Suppressor macrophage treated with lipopolysaccharide for 4 hours (primary cell): ENCODE results near the gene DYNC1I1.

Experiments used
- DNase-seq: peaks from one replicate; pipeline ENCODE4 v3.0.0-alpha.2; 2020

DYNC1I1 gene

DNA sequence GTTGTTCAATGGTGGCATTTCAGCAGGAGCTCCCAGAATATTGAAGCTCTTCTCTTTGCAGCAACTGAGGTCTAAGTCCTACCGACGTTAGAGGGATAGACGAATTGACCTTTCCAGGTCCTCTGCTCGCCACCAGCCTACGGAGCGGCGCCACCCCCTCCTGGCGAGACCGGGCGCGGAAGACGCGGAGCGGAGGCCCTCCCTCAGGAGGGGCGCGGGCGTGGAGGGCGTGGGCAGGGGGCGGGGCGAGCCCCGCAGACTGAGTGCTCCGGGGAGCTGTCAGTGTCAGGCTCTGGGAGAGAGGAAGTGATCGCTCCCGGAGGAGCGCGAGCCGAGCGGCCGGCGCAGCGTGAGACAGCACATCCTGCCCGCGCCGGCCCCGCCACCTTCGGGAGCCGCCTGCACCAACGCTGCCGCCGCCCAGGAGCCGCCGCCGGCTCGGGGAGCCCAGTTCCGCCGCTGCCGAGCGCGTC, at the start of gene DYNC1I1:
TSS of gene DYNC1I1 (plus strand) at position 257 of the 473 bp plus-strand sequence. CDS start 32,176 bp downstream, outside the sequence.
- DNase-seq, result peak; percentile 73

DNA sequence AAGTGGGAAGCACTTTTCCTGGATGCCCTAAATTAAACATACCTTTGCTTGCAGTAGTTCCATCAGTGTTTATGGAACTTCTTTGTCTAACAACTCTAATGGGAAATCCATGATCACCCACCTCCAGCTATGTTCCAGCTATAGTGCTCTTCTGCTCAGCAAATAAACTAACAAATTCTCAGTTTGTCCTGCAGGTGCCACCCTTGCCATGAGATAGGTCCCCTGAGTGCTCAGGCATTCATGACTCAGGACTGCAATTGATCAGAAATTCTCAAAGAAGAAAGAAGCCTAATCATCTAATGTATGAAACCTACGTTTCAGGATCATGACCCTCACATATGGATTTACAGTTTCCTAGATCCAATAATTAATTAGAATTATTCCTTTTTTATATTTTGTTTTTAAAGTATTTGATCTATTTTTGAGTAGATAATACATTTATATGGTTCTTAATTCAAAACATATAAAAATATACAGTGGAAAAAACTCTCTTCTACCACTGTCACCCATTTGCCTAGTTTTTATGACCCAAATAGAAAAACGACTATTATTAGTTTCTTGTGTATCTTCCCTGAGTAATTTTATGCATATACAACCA, 48.7 kb upstream of the DYNC1I1 start:
- DNase-seq, result peak; percentile 28

DNA sequence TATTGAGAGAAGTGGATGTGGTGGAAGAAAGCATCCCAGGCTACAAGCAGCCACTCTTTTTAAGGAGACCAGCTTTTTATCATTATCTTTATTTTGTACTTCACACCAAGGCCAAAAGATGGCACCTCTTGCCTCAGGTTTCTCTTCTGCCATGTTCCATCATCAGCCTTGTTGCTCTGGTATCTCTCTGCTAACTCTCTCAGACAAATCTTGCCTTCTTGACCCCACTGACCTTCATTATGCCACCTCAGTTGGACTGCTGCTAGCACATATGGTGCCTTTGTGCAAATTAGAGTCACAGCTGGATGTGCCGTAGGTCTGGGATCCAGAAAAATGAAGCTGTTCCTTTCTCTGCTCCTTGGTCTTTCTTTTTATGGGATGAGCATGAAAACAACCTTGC, 47.1 kb upstream of the DYNC1I1 start:
- no peak for DNase-seq

DNA sequence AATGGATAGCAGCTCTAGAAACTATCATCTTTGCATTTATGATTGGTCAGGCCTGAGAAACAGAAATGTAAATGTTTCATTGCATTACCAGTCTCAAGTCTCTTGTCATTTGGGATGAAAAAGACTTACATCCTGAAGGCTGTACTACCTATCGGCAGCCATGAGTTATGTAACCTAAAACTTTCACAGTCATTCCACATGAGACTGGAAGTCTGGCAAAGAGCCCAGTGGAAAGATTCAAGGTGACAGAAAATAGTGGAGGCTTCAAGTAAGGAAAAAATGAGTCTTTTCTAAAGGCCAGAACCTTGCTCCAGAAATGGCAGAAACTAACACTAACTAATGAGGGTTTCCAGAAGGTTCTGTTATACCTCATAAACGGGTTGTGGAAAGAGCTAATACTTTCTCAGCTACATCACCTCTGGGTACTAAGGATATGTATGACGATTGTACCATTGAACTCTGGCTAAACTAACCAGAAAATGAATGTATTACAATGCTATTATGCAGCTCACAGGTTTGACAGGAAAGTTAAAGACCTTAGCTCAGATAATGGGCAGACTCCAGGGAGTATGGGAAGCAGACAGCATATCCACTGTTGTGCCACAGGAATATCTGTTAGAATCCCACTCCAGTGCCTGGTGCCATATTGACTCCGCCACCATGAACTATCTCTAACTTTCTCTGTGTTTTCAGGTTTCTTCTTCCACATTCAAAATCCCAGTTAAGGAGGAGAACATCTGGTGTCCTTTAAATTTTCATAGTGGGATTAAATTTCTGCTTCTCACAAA, 41.7 kb upstream of the DYNC1I1 start:
- DNase-seq, result no peak

DNA sequence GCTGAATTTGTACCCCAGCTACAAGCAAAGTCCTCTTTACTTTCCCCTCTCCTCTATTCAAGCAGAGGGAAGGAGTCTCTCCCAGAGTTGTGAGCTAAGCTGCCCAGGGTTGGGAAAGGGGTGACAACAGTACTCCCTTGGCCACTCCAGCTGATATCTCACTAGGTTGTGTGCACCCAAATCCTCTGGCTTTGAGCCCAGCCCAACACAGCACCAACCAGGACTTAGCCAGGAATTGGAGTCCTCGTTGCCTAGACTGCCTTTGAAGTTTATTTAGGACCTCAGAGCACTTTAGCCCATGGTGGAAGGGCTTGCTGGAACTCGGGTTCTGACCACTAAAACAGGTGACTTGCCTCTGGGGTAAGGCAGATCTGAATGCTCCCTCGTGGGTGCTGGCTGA, 35.7 kb upstream of the DYNC1I1 start:
- DNase-seq, result no peak

DNA sequence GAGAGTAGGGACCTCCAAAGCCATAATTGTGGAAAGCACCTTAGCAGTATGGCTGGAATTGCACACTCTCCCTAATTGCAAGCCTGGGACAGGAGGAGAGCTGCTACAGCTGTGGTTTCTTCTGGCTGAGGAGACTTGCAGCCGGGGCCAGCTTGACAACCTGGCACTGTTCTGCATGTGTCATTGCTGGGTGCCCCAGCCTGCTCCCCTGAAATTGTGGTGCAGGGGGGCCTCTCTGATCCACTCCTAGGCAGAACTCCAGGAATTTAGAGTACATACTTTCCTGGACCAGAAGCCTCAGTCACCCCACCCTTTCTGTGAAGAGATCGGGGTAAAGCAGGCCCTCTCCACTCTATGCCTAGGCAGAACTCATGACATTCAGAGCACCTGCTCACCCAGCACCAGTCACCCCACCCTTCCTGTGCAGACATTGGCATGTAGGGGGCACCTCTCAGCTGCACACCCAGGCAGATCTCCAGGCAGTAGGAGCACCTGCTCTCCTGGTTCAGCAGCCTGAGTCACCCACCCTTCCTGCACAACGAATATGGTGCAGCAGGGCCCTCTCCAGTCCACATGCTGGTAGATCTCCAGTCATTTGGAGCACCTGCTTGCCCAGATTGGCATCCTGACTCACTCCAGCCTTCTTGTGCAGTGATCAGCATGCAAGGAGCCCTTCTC, 34.4 kb upstream of the DYNC1I1 start:
- no peak for DNase-seq

DNA sequence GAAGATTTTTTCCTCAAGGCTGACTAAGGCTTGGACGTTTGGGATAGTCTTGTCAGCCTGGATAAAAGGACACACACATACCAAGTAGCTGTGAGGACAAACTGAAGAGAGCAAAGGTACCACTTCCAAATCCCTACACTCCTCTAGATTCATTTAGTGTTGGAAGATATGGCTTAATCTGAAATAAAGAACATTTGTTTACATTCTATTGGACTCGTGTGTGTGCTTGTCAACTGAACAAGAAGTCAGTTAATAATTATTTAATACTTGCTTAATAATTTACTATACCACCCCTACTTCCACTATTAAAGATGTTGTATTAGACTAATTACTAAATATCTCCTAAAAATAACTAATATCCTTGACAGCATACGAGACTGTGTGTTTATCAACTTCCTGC, 23.3 kb upstream of the DYNC1I1 start:
- DNase-seq, result no peak

DNA sequence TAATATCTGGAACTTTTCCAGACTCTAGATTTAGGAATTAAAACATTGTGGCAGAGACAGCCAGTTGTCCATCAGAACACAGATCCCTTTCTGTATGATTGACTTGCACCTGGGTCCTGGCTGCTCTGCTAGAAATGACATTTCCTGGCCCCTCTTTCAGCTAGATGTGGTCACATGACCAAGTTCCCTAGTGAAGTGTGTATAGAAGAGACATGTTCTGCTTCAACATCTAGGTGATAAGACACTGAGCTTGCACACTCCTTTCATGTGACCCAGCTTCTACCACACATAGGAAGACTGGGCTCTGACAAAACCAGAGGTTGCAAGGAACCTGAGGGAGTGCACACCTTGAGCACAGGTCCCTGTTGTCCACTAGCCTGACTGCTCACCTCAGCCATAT, 22.8 kb upstream of the DYNC1I1 start:
- no peak for DNase-seq

DNA sequence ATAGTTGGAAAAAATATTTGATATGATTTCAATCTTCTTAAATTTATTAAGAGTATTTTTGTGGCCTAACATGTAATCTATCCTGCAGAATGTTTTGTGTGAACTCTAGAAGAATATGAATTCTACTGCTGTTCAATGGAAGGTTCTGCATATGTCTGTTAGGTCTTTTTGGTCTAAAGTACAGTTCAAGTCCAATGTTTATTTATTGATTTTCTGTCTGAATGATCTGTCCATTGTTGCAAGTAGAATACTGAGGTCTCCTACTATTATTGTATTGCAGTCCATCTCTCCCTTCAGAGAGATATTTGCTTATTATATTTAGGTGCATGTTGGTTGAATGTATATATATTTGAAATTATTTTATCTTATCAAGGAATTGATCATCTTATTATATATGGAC, 18.9 kb upstream of the DYNC1I1 start:
- DNase-seq, result no peak

DNA sequence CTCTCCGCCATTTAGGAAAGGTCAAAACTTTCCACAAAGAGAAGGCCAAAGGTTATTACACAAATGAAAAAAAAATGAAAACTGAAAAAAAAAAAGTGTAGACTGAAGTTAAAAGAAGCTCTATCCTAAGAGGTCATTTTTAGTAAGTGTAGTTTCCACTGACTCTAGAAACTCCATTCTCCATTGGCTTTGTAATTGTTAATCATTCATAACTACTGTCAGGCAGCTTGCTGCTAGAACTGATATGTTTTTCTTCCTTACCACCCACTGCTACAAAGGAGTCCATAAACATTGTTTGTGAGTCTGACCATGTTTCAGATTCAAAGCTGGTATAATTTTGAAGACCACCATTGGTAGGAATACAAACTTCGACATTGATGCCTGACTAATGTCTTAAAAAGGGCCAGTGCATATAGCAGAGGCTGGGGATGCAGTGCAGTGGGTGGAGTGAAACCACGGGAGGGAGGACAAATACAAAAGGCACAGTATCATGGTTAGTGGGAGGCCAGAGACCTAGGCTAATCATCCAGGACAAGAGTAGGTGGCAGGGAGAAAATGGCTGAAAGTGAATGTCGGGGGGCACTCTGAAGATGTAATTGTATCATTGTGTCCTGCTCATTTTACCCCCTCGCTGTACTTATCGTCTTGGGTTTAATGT, 16.9 kb upstream of the DYNC1I1 start:
- no peak for DNase-seq

DNA sequence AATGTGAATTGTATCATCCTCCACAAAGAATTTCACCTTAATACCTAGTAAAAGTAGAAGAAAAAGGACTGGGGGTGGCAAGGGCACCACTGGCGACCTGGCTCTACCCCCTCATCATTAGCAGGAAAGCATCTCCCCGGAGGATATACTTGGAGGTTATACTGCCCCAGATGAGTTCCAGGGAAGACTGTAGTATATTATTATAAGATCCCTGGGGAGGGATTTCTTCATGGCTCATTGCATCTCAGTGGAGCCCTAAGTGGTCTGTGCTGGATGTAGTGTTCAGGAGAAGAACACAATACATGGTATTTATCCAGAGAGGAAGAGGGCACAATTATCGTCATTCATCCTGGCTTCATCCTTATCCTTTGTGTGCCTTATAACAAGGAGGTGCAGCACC, 14.2 kb upstream of the DYNC1I1 start:
- DNase-seq, result no peak

DNA sequence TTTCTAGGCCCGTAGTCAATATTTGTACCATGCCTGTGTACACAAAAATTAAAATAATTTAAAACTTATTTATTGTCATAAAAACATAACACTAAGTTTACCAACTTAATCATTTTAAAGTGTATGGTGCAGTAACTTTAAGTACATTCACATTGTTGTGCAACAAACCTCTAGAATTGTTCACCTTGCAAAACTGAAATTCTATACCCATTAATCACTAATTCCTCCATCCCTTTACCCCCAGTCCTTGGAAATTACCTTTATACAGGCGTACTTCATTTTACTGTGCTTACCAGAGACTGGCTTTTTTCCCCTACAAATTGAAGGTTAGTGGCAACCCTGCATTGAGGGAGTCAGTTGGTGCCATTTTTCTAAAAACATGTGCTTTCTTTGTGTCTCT, 6.3 kb upstream of the DYNC1I1 start:
- no peak for DNase-seq

DNA sequence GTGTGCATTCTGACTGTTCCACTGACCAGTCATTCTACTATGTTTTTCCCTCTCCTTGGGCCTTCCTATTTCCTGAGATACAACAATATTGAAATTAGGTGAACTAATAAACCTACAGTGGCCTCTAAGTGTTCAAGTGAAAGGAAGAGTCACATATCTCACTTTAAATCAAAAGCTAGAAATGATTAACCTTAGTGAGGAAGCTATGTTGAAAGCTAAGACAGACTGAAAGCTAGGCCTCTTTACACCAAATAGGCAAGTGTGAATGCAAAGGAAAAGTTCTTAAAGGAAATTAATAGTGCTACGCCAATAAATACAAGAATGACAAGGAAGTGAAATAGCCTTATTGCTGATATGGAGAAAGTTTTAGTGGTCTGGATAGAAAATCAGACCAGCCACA, 5.7 kb upstream of the DYNC1I1 start:
- DNase-seq, result no peak

DNA sequence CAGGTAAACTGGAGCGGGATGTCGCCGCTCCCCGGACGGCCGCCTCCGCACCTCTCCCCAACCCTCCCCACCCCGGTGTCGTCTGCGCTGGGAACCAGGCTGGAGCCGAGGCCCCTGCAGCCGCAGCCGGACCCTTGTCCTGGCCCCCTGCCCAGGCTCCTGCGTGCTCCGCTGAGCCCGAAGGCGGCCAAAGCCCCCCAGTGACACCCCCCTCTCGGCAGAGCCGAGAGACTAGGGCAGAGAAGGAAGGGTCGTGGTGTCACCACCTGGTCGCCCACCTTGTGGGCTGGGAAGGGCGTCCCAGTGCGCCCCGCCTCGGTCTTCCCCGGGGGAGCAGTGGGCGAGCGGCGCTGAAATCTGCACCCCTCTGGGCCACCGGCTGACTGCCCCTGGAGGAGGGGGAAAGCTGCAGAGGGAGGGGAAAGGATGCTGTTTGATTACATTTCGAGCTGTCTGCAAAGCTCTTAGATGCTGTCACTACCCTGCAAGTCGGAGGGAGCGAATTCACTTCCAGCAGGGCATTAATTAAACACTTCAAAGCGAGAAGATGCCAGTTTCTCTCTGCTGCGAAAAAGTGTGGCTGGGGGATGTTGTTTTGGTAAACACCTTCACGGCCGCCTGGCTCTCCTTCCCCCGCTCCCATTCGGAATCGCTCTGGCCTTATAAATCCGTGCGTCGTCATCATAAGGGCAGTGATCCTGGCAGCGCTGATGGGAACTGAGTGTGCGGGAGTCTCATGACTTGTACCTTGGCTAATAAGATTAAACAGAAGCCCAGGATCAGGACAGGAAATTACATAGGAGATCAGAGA, 622 bp downstream of the DYNC1I1 start:
- no peak for DNase-seq

DNA sequence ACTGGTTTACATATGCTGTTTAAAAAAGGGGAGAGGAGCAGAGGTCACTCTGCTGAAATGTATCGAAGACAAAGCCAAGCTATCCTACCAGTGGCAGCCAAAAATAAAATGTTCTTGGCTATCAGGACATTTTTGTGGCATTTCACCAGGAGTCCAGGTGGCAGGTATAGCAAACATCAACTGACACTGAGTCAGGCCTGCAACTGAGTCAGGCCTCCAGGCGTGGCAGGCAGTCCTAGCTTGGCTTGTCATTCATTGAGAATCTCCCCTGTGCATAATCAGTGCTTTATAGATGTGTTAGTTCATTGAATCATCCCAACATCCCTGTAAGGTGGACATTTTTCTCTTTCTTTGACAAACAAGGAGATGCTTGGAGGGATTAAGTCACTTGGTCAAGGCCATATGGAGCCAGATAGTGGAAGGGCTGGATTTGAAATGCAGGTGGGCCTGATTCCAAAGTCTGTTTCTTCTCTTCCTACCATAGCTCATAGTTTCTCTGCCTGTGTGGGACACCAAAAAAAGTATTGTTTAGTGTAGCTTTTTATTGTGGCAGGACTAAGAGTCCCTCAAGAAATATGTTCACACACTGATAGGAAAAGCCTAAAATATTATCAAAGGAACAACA, 4.3 kb downstream of the DYNC1I1 start:
- no peak for DNase-seq

DNA sequence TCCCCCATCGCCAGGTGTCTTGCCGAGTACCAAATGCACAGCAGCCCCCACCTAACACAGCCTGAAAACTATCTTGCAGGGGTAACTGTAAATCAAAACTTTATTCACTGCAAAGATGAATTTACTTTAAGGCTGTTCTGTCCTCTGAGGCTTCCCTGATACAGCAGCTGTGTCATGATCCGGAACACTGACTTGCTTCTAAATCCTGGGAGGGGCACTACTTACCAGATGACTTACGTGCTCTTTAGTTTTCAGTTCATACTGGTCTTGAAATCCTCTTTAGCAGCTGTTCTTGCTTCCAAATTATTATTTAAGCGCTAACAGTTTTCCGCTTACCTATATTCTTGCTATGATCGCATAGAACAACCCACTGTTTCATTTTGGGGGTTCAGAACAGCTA, 4.9 kb downstream of the DYNC1I1 start:
- no peak for DNase-seq

DNA sequence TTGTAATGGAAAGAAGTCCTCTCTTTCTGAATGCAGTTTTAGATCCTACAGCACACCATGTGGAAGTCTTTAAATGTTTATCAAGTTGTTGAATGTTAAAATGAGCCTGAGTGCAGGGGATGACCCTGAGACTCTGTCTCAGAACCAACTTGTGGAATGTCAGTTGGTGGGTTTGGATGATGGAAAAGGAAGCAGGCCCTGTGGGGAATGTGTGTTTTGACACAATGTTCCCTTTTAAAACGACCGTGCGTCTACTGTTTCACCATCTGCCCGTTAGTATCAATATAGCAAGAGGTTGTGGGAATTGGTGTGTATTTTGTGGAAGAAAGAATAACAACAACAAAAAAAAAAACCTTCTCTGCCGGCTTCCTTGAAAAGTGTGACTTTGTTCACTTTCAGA, 8.3 kb downstream of the DYNC1I1 start:
- no peak for DNase-seq

DNA sequence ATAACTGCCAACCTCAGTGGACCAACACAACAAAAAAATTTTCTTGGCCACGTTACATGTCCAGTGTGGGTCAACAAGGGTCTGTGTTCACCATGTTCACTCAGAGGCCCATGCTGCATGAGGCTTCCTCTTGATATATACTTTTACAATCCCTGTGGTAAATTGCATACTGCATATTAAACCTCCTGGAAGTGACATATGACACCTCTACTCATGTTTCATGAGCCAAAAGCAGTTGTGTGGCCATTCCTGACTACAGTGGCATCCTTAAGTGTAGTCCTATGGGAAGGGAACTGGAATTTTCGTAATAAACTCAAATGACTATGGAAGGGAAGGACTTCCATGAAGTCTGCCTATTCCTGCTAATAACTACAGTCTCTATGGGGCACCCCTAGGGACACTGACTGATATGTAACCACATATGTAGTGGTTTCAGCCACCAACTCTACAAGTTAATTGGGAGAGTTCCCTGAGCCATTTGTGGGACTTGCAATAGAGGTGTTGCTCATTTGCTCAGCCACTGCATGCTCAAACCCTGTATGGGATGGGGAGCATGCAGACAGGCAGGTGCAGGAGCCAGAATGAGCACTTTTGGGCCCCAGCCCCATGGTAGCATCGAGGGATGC, 9.7 kb downstream of the DYNC1I1 start:
- DNase-seq, result no peak

DNA sequence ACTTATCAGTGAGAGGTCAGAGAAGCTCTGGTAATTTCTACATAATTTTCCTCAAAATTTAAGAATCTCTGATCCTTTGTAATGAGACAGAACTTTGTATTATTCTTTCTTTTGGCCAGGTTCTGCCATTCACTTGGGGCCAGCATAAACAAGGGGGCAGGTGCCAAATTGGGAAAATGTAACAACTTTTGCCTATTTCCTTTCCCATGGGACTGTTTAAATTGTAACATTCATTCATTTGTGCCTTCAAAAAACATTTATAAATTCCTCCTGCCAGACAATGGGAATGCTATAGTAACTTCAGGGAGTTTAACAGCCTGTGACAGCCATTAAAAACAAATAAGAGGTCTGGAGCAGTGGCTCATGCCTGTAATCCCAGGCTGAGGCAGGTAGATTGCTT, 12.4 kb downstream of the DYNC1I1 start:
- no peak for DNase-seq

DNA sequence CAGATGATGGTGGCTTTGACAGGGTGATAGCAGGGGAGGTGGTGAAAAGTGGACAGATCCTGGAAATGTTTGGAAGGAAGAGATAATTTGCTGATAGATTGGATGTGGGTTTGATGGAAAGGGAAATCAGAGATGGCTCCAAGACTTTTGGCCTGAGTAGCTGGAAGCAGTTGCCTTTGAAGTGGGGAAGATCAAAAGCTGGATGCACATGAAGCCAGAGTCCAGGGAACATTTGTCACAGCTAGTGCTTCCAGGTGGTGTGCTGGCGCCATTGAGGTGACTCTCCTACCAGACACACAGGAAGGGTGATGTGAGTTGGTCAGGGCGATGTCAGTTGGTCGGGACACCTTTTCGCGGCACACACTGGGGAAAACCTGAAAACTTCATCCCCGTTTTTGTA, 15.9 kb downstream of the DYNC1I1 start:
- no peak for DNase-seq

DNA sequence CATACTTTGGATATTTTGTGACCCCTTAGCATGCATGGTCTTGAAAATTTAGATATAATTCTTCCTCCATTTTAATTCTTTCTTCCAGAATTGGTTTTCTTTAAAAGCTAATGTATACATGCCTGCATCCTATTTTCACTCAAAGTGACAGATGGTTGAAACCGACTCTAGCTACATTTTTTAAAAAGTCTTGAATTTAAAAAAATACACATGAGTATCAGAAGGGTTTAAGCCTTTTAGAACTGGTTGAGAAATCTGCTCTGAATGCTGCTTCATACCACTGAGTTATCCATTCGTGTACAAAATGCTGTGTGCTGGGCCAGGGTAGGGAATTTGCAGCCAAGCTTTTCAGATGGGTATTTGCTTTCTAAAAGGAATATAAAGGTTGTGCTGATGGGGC, 16.5 kb downstream of the DYNC1I1 start:
- no peak for DNase-seq

DNA sequence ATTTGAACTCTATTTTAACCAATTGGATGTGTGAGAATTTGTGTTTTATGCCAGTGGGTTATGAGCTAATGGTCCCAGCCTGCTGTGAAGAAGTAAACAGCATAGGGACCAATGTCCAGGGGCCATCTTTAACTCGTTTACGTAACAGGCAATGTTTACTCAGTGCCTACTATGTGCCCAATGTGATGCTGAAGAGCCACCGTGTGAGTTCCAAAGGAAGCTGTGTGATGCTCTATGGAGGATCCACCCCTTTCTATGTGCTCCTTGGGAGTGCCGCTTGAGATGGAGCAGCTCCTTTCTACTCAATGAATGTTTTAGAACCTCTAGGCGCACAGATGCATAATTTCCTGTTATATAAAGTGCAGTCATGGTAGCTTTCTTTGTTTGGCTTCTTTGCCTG, 21.3 kb downstream of the DYNC1I1 start:
- DNase-seq, result no peak
